DMS79 treated with DMSO at 0.1 percent for 48 hours (cell line): ENCODE measurements around the gene BEND7.
"Not testable (repeated sequence)": the region's sequence is repeated elsewhere in the genome, so short reads cannot be mapped to it uniquely, and the experiment has no call there.

Source experiments
- DNase-seq: peaks from one replicate; lab custom pipeline; 2025; lab: John Stamatoyannopoulos, UW

BEND7 gene

DNA sequence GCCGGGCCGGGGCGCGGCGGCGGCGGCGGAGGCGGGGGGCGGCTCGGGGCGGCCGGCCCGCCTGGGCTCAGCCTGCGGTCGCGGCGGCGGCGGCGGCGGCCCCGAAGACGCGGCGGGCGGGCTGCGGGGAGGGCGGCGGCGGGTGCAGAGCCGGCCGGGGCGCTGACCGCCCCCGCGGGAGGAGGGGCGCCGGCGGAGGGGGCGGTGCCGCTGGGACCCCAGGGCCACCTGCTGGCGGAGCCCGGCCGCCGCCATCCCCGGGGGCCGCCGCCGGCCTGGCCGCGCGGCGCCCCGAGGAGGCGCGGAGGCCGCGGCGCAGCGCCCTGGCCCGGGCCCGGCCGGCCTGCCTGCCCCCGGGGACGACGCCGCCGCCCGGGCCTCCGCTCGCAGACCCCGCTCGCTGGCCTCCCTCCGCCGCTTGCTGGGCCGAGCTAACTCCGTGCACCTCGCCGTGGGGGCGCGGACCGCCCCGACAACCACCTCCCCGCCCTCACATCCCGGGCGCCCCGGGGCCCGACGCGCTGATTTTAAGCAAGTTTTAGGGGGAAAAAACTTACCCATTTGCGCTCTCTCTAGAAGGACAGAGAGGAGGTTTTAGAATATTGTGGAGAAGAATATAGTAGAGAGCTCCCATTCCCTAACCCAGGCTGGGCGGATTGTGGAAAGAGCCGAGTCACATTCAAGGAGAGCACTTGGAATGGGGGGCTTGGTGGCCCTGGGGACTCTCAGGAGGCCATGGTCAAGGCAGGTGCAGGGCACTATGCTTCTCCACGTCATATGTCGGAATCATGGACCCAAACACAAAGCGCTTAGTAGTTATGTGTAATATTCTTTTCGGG lies at the start of gene BEND7:
Gene BEND7, minus strand, starts transcription at position 140 of the 839 bp plus-strand sequence. CDS start 481 bp downstream, outside the sequence.
- DNase-seq = no peak

DNA sequence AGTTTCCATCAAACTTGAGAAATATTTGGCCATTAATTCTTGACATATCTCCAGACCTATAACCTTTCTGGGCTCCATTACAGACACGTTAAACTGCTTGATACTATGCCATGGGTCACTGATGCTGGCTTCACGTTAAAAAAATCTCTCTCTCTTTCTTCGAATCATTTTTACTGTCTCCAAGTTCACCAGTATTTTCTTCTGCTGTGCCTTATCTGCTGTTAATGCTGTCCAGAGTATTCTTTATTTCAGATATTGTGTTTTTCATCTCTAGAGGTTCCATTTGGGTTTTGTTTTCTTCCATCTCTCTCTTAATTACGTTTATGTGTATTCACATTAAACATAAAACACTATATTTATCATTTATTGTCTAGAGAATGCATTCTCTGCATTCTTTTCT lies 45.1 kb upstream of the BEND7 start:
- no peak for DNase-seq

DNA sequence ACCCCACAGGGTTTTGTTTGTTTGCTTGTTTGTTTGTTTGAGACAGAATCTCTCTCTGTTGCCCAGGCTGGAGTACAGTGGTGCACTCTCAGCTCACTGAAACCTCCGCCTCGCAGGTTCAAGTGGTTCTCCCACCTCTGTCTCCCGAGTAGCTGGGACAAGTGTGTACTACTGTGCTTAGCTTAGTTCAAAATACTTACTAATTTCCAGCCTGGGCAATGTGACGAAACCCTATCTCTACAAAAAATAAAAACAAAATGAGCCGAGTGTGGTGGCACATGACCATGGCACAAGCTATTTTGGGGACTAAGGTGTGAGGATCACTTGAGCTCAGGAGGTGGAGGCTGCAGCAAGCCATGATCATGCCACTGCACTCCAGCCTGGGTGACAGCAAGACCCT lies 42.7 kb upstream of the BEND7 start:
- DNase-seq = no peak

DNA sequence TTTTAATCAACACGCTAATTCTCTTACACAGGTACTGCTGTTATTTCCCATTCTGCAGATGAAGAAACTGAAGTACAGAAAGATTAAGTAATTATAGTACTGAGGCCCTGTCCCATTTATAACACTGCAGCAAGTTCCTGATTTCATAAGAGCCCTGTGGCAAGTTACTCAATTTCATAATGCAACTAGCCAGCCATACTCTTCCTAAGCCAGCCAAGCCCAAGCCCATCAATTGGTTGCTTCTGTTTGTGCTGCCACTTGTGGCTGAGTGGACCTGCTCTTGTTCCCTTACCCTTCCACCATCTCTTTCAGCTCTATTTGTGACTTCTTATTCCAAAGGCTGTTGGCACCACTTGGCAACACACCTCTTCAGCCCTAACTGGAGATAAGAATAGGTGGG lies 38.2 kb upstream of the BEND7 start:
- no peak for DNase-seq

- no peak for DNase-seq
Measured at GRCh38 chr10:13564576-13564975, 35.8 kb upstream of the BEND7 start.

- DNase-seq = peak; percentile 79
Measured at GRCh38 chr10:13563481-13564445, 34.9 kb upstream of the BEND7 start.

DNA sequence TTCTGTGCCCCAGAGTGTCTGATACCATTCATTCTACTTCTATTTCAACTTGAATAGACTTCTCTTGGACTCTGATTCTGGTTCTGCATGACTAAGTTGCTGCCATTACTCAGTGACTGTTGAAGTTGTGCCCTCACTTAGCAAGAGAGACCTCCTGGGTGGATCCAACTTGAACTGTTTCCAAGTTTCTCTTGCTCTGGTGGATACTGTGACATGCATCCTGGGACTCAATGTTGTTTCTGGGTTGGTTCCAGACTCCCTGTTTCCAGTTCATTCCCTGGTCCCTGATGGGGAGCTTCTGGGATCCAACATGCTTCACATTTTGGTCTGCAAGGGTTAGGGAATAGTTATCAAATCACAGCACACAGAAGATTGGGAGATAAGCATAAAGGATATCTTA lies 31.8 kb upstream of the BEND7 start:
- peak; percentile 77 for DNase-seq

- DNase-seq = no peak
Measured at GRCh38 chr10:13559124-13559700, 30.4 kb upstream of the BEND7 start.

DNA sequence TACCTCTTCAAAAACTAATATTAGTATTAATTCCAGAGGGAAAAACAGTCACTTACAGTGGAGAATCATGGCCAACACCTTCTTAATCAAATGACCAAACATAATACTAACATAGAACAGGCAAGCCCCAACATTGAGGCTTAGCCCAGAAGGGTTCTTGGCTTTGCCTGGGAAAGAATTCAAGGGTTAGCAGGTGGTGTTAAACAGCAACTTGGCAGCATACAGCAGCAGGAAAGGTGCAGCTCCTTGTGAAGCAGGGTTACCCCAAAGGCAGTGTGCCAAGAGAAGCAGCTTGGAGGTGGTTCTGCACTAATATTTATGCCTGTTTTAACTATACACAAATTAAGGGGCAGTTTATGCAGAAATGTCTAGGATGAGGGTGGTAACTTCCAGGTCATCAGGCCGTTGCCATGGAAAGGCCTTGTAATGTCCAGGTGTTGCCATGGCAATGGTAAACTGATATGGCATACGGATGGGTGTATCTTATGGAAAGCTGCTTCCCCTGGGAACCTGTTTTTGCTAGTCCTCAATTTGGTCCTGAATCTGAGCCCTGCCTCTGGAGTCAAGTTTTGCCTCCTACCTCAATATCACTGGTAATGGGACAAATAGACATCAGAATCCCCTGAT lies 27.2 kb upstream of the BEND7 start:
- peak; percentile 87 for DNase-seq

- no peak for DNase-seq
Measured at GRCh38 chr10:13550802-13551201, 22.0 kb upstream of the BEND7 start.

DNA sequence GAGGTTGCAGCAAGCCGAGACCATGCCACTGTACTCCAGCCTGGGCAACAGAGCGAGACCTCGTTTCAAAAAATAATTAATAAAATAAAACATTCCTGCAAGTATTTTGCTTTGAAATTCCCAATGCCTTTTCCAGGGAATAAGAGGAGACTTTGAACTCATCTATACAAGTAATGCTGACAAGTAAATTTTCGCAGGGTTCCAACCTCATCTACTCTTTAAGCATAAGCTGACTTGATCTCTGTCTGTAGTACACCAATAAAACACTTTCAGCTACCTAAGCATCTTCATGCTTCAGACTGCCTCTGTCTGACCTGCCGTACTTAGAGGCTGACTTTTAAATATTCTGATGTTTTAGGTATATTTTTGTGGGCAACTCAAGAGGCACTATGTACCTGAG lies 13.7 kb upstream of the BEND7 start:
- DNase-seq = no peak

DNA sequence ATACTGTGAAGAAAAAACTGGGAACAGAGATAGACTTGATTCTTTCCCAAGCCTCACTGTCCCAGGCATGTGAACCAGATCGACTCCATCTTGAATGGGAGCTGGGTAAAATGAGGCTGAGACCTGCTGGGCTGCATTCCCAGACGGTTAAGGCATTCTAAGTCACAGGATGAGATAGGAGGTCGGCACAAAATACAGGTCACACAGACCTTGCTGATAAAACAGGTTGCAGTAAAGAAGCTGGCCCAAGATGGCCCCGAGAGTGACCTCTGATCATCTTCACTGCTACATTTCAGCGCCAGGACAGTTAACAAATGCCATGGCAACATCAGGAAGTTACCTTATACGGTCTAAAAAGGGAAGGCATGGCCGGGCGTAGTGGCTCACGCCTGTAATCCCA lies 9.2 kb upstream of the BEND7 start:
- DNase-seq = not testable (repeated sequence)

GRCh38 chr10:13536674-13537366 lies 8.0 kb upstream of the BEND7 start:
- peak; percentile 19 for DNase-seq

- no peak for DNase-seq
Measured at GRCh38 chr10:13535346-13535745, 6.5 kb upstream of the BEND7 start.

DNA sequence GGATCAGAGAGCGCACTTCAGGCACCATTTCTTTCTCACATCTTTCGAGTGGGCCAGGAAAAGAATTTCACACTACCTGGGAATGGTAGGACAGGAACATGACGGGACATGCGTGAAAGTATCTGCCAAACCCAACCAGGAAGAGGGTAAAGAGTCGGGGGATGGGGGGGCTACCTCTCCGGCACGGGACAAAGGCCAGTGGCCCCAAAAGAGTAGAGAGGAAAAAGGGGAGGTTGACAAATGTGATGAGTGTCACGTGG lies 830 bp upstream of the BEND7 start:
- no peak for DNase-seq

DNA sequence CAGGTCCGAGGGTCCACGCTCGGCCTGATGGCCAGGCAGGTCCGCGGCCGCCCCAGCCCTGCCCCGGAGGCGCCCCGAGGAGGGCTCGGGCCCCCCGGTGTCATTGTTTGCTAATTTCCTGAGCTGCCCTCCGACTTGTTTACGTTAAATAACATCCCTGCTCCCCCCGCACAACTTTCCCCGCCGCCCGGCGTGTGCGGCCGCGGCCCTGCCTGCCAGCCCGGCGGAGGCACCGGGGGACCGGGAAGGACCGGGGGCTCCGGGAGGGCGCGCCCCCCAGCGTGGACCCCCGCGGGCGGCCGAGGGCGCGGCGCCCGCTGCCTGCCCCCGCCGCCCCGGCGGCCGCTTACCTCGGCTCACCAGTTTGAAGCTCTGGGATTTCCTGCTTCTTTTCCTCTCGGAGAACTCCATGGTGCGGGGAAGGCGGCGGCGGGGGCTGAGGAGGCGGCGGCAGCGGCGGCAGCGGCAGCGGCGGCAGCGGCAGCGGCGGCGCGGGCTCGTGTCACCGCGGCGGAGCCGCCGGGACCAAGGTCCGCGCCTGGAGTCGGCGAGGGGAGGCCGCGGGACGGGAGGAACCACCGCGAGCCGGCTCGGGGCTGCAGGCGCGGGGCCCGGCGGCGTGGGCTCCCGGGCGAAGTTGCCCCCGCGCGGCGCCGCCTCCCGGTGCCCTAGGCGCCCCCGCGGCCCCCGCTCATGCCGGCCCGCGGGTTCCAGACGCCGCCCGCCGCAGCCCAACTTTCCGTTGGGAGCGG lies 515 bp downstream of the BEND7 start:
- DNase-seq = no peak

- DNase-seq = no peak
Measured at GRCh38 chr10:13527864-13528122, 1.0 kb downstream of the BEND7 start.

DNA sequence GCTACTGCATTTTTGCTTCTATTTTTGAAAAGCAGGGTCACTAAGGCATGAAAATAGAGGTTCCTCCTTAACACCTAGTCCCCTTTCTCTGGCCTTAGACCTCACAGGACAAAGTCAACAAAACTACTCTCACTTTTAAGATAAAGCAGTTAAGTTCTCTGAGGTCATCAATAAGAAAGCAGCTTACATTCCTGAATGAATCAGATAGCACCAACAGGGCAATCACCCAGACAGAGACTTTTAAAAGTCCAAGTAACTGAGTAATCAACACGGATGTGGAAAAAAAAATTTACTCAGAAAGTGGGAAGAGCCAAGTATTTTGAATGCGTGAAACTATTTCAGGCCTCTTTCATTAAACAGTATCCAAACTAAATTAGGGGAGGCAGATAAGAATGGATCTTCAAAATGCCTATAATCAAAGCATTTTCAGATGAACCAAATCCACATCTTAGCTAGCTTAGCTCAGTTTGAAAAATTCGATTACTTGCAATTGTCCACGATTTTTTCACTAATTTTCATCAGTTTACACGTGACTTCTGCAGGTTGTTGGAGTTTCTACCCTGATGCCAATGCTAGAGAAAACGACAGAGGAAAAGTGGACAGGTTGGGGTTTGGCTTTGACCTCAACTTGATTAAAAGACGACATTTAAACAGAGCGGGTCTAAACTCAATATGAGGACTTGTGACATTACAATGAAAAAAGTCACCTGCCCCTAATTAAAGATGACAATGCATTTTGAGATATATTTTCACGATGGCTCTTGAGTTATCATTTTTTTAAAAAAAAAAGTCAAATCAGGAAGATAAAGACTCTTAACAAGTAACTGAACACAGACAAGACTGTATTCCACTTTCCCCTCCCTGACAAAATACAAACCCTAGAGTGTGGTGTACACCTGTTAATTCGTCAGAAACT lies 1.6 kb downstream of the BEND7 start:
- peak; percentile 18 for DNase-seq

GRCh38 chr10:13525663-13526062 lies 3.2 kb downstream of the BEND7 start:
- DNase-seq = no peak

- DNase-seq = no peak
Measured at GRCh38 chr10:13521026-13521425, 7.8 kb downstream of the BEND7 start.
